ENCODE measurements around the gene SPSB1. TPM values are rescaled to one million over a fixed set of nuclear protein-coding genes. Genes with fewer than 3 reads are reported as not detected.

The SPSB1 gene
- polyA plus RNA-seq, 1 donor from 2014 or later: 1.4 TPM

DNA sequence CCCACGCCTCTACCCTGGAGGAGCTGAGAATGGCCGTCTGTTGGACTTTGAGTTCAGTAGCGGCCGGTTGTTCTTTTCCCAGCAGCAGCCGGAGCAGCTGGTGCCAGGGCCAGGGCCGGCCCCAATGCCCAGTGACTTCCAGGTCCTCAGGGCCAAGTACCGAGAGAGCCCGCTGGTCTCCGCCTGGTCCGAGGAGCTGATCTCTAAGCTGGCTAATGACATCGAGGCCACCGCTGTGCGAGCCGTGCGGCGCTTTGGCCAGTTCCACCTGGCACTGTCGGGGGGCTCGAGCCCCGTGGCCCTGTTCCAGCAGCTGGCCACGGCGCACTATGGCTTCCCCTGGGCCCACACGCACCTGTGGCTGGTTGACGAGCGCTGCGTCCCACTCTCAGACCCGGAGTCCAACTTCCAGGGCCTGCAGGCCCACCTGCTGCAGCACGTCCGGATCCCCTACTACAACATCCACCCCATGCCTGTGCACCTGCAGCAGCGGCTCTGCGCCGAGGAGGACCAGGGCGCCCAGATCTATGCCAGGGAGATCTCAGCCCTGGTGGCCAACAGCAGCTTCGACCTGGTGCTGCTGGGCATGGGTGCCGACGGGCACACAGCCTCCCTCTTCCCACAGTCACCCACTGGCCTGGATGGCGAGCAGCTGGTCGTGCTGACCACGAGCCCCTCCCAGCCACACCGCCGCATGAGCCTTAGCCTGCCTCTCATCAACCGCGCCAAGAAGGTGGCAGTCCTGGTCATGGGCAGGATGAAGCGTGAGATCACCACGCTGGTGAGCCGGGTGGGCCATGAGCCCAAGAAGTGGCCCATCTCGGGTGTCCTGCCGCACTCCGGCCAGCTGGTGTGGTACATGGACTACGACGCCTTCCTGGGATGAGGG lies 28.5 kb upstream of the SPSB1 start:
- Histone ChIP-seq H3K4me3 (ENCODE audit: low read length) (no peak overlapping the region), H3F3A (ENCODE audit: insufficient read depth, low read length, poor library complexity, severe bottlenecking) (no peaks in the 10 kb centered on the region), H3K9me2 (ENCODE audit: insufficient read depth, low read length) (no peaks in the 10 kb centered on the region), H3K79me2 (replicated peaks; ENCODE audit: insufficient read depth, low read length) (no peaks in the 10 kb centered on the region), H3K27me3 (ENCODE audit: insufficient read depth, low read depth, low read length) (no peaks in the 10 kb centered on the region), H3K36me3 (ENCODE audit: insufficient read depth, low read length) (no peaks in the 10 kb centered on the region), H3K27ac (ENCODE audit: low read length) (no peak overlapping the region), H3K9me3 (ENCODE audit: low read length) (no peaks in the 10 kb centered on the region), H4K20me1 (ENCODE audit: insufficient read depth) (no peaks in the 10 kb centered on the region), H3K9ac (ENCODE audit: low read length) (no peak overlapping the region), H2AFZ (ENCODE audit: low read depth, low read length) (no peak overlapping the region), H3K4me2 (ENCODE audit: low read length) (no peak overlapping the region)
- no peak for TF ChIP-seq EP300 (conservative IDR thresholded peaks at IDR 0.05; ENCODE audit: poor library complexity, severe bottlenecking)
- TF ChIP-seq POLR2AphosphoS5 (IDR thresholded peaks at IDR 0.05): no peak
- TF ChIP-seq, protein P1, sequence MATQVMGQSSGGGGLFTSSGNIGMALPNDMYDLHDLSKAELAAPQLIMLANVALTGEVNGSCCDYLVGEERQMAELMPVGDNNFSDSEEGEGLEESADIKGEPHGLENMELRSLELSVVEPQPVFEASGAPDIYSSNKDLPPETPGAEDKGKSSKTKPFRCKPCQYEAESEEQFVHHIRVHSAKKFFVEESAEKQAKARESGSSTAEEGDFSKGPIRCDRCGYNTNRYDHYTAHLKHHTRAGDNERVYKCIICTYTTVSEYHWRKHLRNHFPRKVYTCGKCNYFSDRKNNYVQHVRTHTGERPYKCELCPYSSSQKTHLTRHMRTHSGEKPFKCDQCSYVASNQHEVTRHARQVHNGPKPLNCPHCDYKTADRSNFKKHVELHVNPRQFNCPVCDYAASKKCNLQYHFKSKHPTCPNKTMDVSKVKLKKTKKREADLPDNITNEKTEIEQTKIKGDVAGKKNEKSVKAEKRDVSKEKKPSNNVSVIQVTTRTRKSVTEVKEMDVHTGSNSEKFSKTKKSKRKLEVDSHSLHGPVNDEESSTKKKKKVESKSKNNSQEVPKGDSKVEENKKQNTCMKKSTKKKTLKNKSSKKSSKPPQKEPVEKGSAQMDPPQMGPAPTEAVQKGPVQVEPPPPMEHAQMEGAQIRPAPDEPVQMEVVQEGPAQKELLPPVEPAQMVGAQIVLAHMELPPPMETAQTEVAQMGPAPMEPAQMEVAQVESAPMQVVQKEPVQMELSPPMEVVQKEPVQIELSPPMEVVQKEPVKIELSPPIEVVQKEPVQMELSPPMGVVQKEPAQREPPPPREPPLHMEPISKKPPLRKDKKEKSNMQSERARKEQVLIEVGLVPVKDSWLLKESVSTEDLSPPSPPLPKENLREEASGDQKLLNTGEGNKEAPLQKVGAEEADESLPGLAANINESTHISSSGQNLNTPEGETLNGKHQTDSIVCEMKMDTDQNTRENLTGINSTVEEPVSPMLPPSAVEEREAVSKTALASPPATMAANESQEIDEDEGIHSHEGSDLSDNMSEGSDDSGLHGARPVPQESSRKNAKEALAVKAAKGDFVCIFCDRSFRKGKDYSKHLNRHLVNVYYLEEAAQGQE (IDR thresholded peaks at IDR 0.05; ENCODE audit: borderline replicate concordance): no peak
- no peak for TF ChIP-seq SMC3 (conservative IDR thresholded peaks at IDR 0.05; ENCODE audit: poor library complexity)
- TF ChIP-seq TAF1 (IDR thresholded peaks at IDR 0.05; ENCODE audit: low read depth): no peak
- no peak for TF ChIP-seq EZH2 (IDR thresholded peaks at IDR 0.05; ENCODE audit: borderline replicate concordance, insufficient read depth, low read length, poor library complexity, severe bottlenecking)
- TF ChIP-seq MXI1 (conservative IDR thresholded peaks at IDR 0.05; ENCODE audit: poor library complexity, severe bottlenecking): no peak
- TF ChIP-seq CTCF (IDR thresholded peaks at IDR 0.05; ENCODE audit: poor library complexity, severe bottlenecking): no peak
- TF ChIP-seq RAD21 (conservative IDR thresholded peaks at IDR 0.05): no peak

GRCh38 chr1:9265037-9265436 lies 27.7 kb upstream of the SPSB1 start:
- no peak overlapping the region for H3K4me2 ChIP-seq (ENCODE audit: low read length)
- H3K4me3 ChIP-seq (ENCODE audit: low read length): no peak overlapping the region
- H3K9me3 ChIP-seq (ENCODE audit: low read length): no peaks in the 10 kb centered on the region
- H3F3A ChIP-seq (ENCODE audit: insufficient read depth, low read length, poor library complexity, severe bottlenecking): no peaks in the 10 kb centered on the region
- no peak overlapping the region for H3K9ac ChIP-seq (ENCODE audit: low read length)
- no peaks in the 10 kb centered on the region for H3K36me3 ChIP-seq (ENCODE audit: insufficient read depth, low read length)
- H4K20me1 ChIP-seq (ENCODE audit: insufficient read depth): no peaks in the 10 kb centered on the region
- no peaks in the 10 kb centered on the region for H3K9me2 ChIP-seq (ENCODE audit: insufficient read depth, low read length)
- no peaks in the 10 kb centered on the region for H3K27me3 ChIP-seq (ENCODE audit: insufficient read depth, low read depth, low read length)
- H3K79me2 ChIP-seq (replicated peaks; ENCODE audit: insufficient read depth, low read length): no peaks in the 10 kb centered on the region
- TF ChIP-seq POLR2AphosphoS5 (IDR thresholded peaks at IDR 0.05) (no peak), SMC3 (conservative IDR thresholded peaks at IDR 0.05; ENCODE audit: poor library complexity) (no peak), EZH2 (IDR thresholded peaks at IDR 0.05; ENCODE audit: borderline replicate concordance, insufficient read depth, low read length, poor library complexity, severe bottlenecking) (no peak), CTCF (IDR thresholded peaks at IDR 0.05; ENCODE audit: poor library complexity, severe bottlenecking) (no peak), TAF1 (IDR thresholded peaks at IDR 0.05; ENCODE audit: low read depth) (no peak), MXI1 (conservative IDR thresholded peaks at IDR 0.05; ENCODE audit: poor library complexity, severe bottlenecking) (no peak), EP300 (conservative IDR thresholded peaks at IDR 0.05; ENCODE audit: poor library complexity, severe bottlenecking) (no peak), RAD21 (conservative IDR thresholded peaks at IDR 0.05) (no peak)
- TF ChIP-seq, protein P1 (IDR thresholded peaks at IDR 0.05; ENCODE audit: borderline replicate concordance): no peak
- no peak overlapping the region for H2AFZ ChIP-seq (ENCODE audit: low read depth, low read length)
- no peak overlapping the region for H3K27ac ChIP-seq (ENCODE audit: low read length)

Measured in neural cell (in vitro differentiated cells).